ENCODE data around the gene SAXO1.

The SAXO1 gene

GRCh38 chr9:18907927-18908625 is 124.9 kb downstream of the SAXO1 start:
- DNase-seq = no peak

DNA sequence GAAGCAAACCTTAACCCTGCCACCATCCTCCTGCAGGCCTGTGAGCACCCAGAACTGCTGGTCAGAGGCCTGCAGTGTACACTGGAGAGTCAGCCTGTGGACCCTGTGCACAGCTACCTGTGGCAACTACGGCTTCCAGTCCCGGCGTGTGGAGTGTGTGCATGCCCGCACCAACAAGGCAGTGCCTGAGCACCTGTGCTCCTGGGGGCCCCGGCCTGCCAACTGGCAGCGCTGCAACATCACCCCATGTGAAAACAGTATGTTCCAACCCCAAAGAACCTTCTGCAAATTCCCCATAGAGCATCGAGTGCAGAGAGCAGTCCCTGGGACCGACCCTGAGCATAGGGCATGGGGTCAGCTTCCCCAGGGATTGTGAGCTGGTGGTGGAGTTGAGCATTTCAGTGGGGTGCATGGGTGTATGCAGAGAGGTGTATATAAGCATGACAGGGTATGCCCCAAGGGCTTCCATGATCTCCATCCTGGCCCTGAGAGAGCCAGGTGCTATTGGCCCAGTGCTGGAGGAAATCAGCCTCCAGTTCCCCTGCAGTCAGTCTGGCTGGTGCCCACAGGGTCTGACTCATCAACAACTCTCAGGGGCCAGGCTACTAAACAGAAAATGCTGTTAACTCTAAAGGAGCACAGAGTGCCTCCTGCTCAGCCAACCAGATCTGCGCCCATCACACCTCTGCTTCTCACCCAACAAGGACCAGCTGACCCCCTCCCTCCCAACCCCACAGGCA is 126.2 kb downstream of the SAXO1 start:
- no peak for DNase-seq

DNA sequence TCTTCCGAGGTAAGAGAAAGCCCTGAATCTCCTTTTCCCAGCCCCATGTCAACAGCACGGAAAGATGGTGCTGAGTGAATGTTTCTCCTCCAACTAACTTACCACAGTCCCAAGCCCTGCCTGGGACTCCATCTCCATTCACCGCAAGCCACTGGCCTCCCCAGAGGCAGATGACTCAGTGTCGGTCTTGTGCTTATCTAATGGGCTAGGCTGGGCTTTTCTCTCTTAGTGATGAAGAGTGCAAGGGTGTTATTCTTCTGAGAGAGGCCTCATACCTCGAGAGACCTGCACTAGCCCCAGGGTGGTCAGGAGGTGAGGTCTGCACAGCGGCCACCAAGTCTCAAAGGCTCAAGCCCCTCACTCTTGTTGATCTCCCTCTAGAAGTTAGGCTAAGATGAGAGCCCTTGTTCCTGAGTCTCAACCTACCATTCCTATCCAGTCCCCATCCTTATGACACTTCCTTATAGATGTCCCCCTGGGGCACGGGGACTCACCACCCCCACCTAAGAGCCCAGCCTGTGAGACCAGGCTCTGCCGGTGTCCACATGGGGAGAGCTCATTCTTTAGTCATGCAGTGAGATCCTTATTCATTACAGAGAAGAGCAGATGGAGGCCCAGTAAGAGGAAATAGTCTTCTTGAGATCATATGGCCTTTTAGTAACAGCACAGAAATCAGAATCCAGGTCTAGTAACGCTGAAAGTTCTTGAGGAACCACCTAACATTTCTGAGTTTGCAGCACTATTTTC is 127.0 kb downstream of the SAXO1 start:
- DNase-seq = no peak

DNA sequence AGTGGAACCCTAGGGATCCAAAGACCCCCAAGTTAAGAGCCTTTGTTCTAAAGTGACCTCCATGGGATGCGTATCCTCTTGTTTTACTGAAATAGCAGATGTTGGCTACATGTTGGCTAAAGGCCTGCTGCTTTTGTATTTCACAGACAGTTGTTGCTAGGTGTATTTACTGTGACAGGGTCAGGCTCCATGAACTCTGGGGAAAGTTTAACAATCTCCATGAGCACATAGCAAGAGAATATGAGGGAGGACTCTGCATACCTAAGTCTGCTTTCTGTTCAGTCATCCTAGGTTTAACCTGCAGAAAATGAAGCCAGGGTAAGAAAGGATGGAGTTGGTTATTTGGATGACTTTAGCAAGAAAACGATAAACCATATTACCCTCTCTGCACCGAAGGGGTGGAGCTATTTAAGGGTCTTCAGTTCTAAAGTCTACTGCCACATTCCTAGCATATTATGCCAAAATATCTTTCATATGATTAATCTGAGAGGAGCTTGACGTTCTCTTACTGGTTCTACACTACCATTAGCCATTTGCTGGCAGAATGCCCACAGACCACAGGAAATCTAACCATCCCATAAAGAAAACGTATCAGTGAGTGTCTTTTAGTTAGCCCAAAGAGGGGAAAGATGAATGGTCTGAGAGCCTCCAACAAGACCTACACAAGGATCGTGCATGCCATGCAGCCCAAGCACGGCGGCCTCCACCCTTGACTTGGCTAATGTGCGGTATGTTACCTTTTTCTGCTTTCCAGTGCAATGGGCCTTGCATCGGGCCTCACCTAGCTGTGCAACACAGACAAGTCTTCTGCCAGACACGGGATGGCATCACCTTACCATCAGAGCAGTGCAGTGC is 127.8 kb downstream of the SAXO1 start:
- no peak for DNase-seq

DNA sequence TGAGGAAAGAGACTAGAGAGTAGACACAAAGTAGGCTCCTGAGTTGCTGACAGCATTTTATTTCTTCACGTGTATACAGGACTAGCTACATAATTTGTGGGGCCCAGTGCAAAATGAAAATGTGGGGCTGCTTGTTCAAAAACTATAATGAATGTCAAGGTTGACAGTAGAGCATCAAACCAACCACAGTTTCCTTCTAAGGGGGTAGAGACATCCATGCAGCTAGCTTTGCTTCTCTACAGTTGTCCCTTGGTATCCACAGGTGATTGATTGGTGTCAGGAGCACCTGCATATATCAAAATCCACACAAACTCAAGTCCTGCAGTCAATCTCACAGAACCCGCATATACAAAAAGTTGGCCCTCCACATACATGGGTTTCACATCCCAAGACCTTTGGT is 129.6 kb downstream of the SAXO1 start:
- no peak for DNase-seq

DNA sequence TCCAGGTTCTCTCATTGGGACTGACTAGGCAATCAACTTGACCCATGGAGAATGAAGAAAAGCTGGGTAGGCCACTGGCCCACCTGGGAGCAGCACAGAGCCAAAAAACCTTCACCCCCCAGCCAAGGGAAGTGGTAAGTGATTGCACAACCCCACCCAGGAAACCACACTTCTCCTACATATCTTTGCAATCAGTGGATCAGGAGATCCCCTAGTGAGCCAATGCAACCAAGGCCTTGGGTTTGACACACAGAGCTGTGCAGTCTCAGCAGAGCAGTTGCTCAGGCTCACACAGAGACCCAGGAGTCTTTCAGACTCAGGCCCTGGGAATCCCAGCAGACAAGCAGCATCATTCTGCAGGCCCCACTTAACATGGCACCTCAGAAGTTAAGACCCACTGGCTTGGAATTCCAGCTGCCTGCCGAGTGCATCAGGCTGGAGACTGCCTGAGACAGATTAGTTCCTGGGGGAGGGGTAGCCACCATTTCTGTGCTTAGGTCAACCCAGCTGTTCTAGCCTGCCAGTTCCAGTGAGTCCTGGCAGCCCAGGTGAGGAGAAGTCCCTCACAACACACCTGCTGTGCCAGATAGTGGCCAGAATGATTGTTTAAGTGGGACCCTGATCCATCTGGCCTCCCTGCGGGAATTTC is 136.4 kb downstream of the SAXO1 start:
- DNase-seq = no peak

DNA sequence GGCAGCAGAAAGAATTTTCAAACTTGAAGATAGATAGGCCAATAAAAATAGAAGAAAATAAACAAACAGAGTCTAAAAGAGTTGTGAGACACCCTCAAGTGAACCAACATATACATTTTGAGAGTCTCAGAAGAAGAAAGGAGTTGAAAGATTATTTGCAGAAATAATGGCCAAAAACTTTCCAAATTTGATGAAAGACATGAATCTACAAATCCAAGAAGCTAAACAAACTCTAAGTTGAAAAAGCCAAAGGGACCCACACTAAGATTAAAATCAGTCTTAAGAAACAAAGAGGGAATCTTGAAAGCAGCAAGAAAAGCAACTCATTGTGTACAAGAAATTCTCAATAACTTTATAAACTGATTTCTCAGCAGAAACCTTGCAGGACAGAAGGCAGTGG is 137.0 kb downstream of the SAXO1 start:
- DNase-seq = no peak

DNA sequence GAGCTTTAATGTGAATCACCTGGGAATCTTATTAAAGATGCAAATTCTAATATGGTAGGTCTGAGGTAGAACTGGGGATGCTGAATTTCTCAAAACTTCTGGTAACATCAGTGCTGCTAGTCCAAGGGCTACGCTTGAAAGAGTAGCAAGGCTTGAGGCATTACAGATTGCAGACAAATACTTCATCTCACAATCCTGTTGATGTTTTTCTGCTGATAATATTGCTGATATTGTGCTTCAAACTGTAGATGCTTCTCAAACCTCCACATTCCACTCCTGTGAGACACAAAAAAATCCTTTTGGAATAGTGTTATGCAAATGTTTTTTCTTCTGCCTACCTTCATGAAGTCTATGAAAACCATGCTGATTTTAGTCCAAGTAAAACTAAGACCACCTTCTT is 139.5 kb downstream of the SAXO1 start:
- DNase-seq = no peak

GRCh38 chr9:18893046-18893445 is 140.0 kb downstream of the SAXO1 start:
- DNase-seq = no peak

DNA sequence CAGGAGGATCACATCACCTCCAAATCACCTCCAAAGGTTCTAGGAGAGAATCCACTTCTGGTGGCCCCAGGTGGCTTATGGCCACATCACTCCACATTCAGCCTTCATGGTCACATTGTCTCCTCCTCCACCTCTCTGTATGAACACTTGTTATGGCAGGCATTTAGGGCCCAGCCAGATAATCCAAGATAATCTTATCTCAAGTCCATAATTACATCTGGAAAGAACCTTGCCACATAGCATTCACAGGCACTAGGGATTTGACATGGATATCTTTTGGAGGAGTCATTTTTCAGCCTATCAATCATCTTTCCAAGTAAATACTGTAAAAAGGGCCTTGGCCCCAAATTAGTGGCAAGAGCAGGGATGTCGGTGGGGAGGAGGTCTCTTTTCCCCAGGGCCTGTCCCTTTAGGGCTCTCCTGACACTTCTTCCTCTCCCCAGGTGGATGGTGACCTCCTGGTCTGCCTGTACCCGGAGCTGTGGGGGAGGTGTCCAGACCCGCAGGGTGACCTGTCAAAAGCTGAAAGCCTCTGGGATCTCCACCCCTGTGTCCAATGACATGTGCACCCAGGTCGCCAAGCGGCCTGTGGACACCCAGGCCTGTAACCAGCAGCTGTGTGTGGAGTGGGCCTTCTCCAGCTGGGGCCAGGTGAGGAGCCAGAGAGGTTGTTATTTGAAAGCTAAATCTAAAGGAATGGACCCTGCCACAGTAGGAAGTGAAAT is 140.9 kb downstream of the SAXO1 start:
- no peak for DNase-seq

DNA sequence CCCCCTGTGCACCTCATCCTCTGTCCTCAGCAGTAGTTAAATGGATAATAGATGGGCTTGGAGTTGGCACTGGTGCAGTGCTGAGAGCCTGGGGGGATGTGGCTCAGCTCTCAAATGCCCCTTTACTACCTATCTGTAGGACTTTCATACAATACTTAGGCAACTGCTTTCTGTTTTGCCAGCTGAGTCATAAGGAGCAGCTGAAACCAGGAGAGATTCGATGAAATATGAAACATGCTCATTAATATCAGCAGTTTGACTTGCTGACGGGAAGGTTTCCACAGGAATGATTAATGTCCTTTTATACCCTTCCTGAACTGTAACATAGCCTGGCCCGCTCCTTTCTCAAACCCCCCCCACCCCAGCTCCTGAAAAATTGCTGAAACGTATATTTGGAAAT is 142.6 kb downstream of the SAXO1 start:
- no peak for DNase-seq

GRCh38 chr9:18889550-18889949 is 143.5 kb downstream of the SAXO1 start:
- DNase-seq = no peak

- DNase-seq = no peak
Measured at GRCh38 chr9:18888290-18888689, 144.7 kb downstream of the SAXO1 start.

DNA sequence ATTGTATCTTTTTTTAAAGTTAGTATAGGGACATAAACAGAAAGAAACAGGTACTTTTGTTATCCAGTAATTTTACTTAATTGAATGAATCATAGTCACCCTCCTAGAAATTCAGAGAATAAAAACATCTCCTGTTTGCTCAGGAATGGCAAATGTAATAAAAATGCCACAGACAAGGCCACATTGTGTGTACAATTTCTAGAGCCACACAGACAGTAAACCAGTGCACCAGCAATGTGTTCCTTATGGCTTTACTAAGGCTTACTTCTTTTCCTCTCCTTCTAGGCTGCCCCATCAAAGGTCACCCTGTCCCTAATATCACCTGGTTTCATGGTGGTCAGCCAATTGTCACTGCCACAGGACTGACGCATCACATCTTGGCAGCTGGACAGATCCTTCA is 145.5 kb downstream of the SAXO1 start:
- DNase-seq = no peak

DNA sequence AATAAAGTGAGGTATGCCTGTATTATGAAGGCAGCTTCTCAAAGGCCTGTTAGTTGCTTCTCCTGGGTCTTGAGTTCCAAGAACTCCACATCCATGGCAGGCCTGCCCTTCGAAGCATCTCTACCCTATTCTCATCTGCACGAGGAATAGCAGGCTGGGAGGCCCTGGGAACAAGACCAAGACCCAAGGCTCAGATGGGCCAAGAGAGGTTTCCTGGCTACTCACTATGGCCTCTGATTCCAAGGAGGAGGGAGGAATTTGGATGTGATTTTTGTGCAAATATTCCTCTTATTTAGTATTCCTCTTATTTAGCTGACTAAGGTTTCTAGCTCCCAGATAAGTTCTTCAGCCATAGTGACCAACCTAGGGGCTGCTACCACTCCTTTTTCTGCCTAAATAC is 151.3 kb downstream of the SAXO1 start:
- no peak for DNase-seq

- no peak for DNase-seq
Measured at GRCh38 chr9:18877984-18878383, 155.0 kb downstream of the SAXO1 start.
